Measurements from ENCODE around the gene ADRB2. TPM values are rescaled to one million over a fixed set of nuclear protein-coding genes. Genes with fewer than 3 reads are reported as not detected.

Gene ADRB2
- total RNA-seq (2022) (not detected in 2 replicates), Bru-seq, nascent RNA (not detected), BruChase-seq, experiment 1, labeled RNA remaining after a 2-hour chase (not detected), BruChase-seq, experiment 2, labeled RNA remaining after a 6-hour chase (not detected)
- long read RNA-seq: 0 reads

- CTCF ChIA-PET: interaction anchor here (1.0 to 1.5 kb wide), 2 partner anchors 85 to 289 kb away, joined by 3 to 6 read pairs; no protein-coding TSS in a partner anchor
- Mint-ChIP-seq H3K27ac (ENCODE audit: unreplicated experiment) (no peak within 1 kb of the TSS), H3K4me1 (ENCODE audit: low read depth, unreplicated experiment) (peaks cover 8% of the 10 kb centered on the region), H3K9me3 (ENCODE audit: unreplicated experiment) (no peaks in the 10 kb centered on the region), H3K4me3 (ENCODE audit: unreplicated experiment) (peak within 1 kb of the TSS; percentile 79), H3K27me3 (ENCODE audit: insufficient read depth, unreplicated experiment) (peaks cover 28% of the 10 kb centered on the region), H3K36me3 (ENCODE audit: insufficient read depth, unreplicated experiment) (no peaks in the 10 kb centered on the region)
- intact Hi-C loops (cut with micrococcal nuclease; ENCODE audit: unreplicated experiment): loop anchor here (2.0 kb wide), 1 partner anchor 17 kb away; no protein-coding TSS in a partner anchor
- Histone ChIP-seq H3K4me3 (ENCODE audit: low read depth, low read length) (peak within 1 kb of the TSS; percentile 36), H3K9me3 (no peaks in the 10 kb centered on the region), H3K36me3 (ENCODE audit: control insufficient read depth, insufficient read depth, low read length) (no peaks in the 10 kb centered on the region), H3K4me1 (peaks cover 4% of the 10 kb centered on the region; the same call in 1 of the 2 replicates), H3K27me3 (replicated peaks; ENCODE audit: control insufficient read depth, insufficient read depth, low read length) (no peaks in the 10 kb centered on the region)
- no TSS peak for BruUV-seq (replicated peaks)
- POLR2A ChIA-PET: no interaction called here
- peak; percentile 84 to 85 for DNase-seq
- peak in 1 of 2 experiments; percentile 1 for TF ChIP-seq CTCF (IDR thresholded peaks at IDR 0.05; ENCODE audit: insufficient read depth in 1 of 2, low read depth in 1 of 2, low read length in 1 of 2, severe bottlenecking in 1 of 2, unreplicated experiment in 1 of 2)
These were observed at the start of gene ADRB2 for GRCh38 chr5:148826053-148826738. TSS of gene ADRB2 (plus strand) at chr5:148826611. CDS start at chr5:148826832, 221 bp downstream.

GRCh38 chr5:148776780-148777179 lies 49.6 kb upstream of the ADRB2 start:
- H3K27ac Mint-ChIP-seq (ENCODE audit: unreplicated experiment): no peak overlapping the region
- POLR2A ChIA-PET: no interaction called here
- BruUV-seq (replicated peaks): no TSS peak

GRCh38 chr5:148778882-148779281 lies 47.5 kb upstream of the ADRB2 start:
- no peaks in the 10 kb centered on the region for H3K9me3 ChIP-seq
- intact Hi-C loops (cut with micrococcal nuclease; ENCODE audit: unreplicated experiment): no loop called here
- H3K4me1 ChIP-seq: no peaks in the 10 kb centered on the region
- Mint-ChIP-seq H3K27ac (ENCODE audit: unreplicated experiment) (no peak overlapping the region), H3K36me3 (ENCODE audit: insufficient read depth, unreplicated experiment) (no peaks in the 10 kb centered on the region), H3K4me3 (ENCODE audit: unreplicated experiment) (no peak overlapping the region), H3K9me3 (ENCODE audit: unreplicated experiment) (no peaks in the 10 kb centered on the region), H3K4me1 (ENCODE audit: low read depth, unreplicated experiment) (no peaks in the 10 kb centered on the region), H3K27me3 (ENCODE audit: insufficient read depth, unreplicated experiment) (peaks cover 7% of the 10 kb centered on the region)
- CTCF ChIA-PET: no interaction called here
- no peaks in the 10 kb centered on the region for H3K36me3 ChIP-seq (ENCODE audit: control insufficient read depth, insufficient read depth, low read length)
- DNase-seq: no peak
- H3K4me3 ChIP-seq (ENCODE audit: low read depth, low read length): no peak overlapping the region
- POLR2A ChIA-PET: no interaction called here
- no TSS peak for BruUV-seq (replicated peaks)
- TF ChIP-seq CTCF (IDR thresholded peaks at IDR 0.05; ENCODE audit: insufficient read depth in 1 of 2, low read depth in 1 of 2, low read length in 1 of 2, severe bottlenecking in 1 of 2, unreplicated experiment in 1 of 2): no peak
- no peaks in the 10 kb centered on the region for H3K27me3 ChIP-seq (replicated peaks; ENCODE audit: control insufficient read depth, insufficient read depth, low read length)

More at GRCh38 chr5:148776780-148777179, 49.6 kb upstream of the ADRB2 start:
- Histone ChIP-seq H3K4me3 (ENCODE audit: low read depth, low read length) (no peak overlapping the region), H3K27me3 (replicated peaks; ENCODE audit: control insufficient read depth, insufficient read depth, low read length) (no peaks in the 10 kb centered on the region), H3K36me3 (ENCODE audit: control insufficient read depth, insufficient read depth, low read length) (no peaks in the 10 kb centered on the region), H3K4me1 (no peaks in the 10 kb centered on the region), H3K9me3 (no peaks in the 10 kb centered on the region)
- Mint-ChIP-seq H3K4me3 (ENCODE audit: unreplicated experiment) (no peak overlapping the region), H3K9me3 (ENCODE audit: unreplicated experiment) (no peaks in the 10 kb centered on the region), H3K36me3 (ENCODE audit: insufficient read depth, unreplicated experiment) (no peaks in the 10 kb centered on the region), H3K4me1 (ENCODE audit: low read depth, unreplicated experiment) (no peaks in the 10 kb centered on the region), H3K27me3 (ENCODE audit: insufficient read depth, unreplicated experiment) (peaks cover 19% of the 10 kb centered on the region)
- CTCF ChIA-PET: no interaction called here
- no peak for DNase-seq
- no peak for TF ChIP-seq CTCF (IDR thresholded peaks at IDR 0.05; ENCODE audit: insufficient read depth in 1 of 2, low read depth in 1 of 2, low read length in 1 of 2, severe bottlenecking in 1 of 2, unreplicated experiment in 1 of 2)
- intact Hi-C loops (cut with micrococcal nuclease; ENCODE audit: unreplicated experiment): no loop called here
